Coronary artery (tissue), 2 donors: ENCODE measurements around the gene GSK3A.

Experiments
- DNase-seq: peaks from one replicate; pipeline ENCODE4 v3.0.0-alpha.2; 2017; ENCODE audit warnings: low spot score
- H3K27ac ChIP-seq, 2 donors: fragments of 200-600 bp; sonication (generic); one replicate each; pipeline ENCODE4 v1.5.1; 2016 to 2019
- H3K4me3 ChIP-seq: fragments of 200-600 bp; sonication (generic); 2 replicates; pipeline ENCODE4 v1.5.1; 2016; ENCODE audit warnings: mild to moderate bottlenecking, moderate library complexity
- TF ChIP-seq, protein P1 (sequence below): fragments of 200-600 bp; sonication (generic); IDR thresholded peaks from one replicate; pipeline ENCODE4 v1.5.1; 2019; ENCODE audit warnings: antibody characterized with exemption

The GSK3A gene

DNA sequence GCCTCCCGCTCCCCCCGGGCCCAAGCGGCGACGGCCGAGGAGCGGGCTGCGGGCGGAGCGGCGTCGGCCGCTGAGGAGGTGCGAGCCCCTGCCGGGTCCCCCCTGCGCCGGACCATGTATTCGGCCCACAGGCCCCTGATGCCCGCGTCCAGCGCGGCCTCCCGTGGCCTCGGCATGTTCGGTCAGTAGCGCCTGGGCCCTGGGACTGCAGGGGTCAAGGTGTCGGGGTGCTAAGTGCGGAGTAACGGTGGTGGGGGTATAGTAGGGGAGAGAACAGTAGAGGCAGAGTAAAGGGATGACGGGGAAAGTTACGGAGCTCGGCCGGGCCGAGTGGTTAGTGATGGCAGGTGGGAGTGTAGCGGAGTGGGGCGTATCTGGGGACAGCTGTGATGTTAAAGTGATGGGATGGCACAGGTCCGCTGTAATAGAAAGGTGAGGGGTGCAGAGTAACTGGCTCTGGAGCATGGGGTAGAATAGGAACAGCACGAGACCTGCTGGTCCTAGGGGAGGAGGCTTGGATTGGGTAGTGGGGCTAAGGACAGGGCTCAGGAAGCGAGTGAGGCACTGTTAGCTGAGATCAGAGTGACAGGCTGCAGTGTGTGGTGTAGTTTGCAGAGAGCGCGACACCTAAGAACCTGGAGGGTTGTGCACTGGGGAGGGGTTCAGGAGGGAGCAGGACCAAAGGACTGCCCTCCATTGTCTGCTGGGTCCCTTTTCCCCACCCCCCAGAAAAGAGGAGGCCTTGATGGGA is 42.4 kb upstream of the GSK3A start:
- TF ChIP-seq, protein P1, sequence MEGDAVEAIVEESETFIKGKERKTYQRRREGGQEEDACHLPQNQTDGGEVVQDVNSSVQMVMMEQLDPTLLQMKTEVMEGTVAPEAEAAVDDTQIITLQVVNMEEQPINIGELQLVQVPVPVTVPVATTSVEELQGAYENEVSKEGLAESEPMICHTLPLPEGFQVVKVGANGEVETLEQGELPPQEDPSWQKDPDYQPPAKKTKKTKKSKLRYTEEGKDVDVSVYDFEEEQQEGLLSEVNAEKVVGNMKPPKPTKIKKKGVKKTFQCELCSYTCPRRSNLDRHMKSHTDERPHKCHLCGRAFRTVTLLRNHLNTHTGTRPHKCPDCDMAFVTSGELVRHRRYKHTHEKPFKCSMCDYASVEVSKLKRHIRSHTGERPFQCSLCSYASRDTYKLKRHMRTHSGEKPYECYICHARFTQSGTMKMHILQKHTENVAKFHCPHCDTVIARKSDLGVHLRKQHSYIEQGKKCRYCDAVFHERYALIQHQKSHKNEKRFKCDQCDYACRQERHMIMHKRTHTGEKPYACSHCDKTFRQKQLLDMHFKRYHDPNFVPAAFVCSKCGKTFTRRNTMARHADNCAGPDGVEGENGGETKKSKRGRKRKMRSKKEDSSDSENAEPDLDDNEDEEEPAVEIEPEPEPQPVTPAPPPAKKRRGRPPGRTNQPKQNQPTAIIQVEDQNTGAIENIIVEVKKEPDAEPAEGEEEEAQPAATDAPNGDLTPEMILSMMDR, result no peak
- Histone ChIP-seq H3K4me3 (peak overlapping the region; percentile 93), H3K27ac (peak overlapping the region; percentile 70 to 100)
- DNase-seq, result peak; percentile 82

DNA sequence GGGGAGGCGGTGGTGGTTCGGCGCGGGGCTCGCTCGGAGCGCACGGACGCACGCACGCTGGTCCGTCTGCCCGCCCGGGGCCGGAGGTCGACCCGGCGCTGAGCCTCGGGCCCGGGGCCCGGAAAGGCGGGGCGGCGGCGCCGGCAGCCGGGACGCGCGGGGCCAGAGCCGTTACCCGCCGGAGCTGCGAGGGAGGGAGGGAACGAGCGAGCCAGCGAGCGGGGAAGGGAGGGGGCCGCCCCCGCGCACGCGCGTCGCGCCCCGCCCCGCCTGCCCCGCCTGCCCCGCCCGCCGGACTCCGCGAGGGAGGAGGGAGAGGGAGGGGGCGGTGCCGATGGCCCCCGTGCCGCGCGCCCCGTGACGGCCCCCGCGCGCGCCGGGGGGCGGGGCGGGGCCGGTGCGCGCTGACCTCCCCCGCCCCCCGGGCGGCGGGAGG is 41.7 kb upstream of the GSK3A start:
- Histone ChIP-seq H3K27ac (peak overlapping the region; percentile 98 to 100), H3K4me3 (peak overlapping the region; percentile 93)
- peak; percentile 90 for DNase-seq
- TF ChIP-seq, protein P1, result no peak

DNA sequence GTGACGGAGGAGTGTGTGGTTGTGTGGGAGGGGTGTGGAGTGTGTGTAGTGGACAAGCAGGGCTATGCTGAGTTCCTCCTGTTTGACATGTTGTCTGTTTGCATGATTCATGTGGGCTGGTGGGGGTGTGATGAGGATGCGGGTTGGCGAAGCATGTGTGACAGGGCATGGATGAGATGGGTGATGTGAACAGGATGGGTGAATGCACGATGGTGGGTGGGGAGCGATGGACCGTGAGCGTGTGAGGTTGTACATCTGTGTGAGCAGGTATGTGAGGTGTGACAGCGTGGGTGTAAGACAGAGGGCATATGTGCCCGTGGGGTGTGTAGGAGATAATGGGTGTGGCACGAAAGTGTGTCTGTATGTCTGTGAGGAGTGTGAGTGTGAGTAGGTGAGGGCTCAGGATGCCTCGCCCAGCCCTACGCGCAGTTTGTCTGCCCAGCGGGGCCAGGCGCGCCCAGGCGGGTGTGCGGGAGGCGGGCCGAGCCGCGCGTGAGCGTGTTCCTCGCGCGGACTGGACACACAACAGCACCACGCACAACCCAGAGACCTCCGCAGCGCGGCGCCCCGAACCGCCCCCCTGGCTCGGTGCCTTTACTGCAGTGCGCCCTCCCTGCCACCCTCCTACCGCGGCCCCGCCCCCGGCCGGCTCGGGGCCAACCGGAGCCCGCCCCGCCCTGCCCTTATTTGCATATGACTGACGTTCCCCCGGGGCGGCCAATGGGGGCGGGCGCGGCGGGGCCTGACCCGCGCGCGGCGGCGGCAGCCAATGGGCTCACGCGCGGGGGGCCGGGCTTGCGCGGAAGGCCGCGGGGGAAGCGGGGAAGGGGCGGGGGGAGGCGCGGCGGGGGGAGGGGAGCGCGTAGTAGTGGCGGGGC is 41.0 kb upstream of the GSK3A start:
- TF ChIP-seq, protein P1, result no peak
- peak; percentile 97 for DNase-seq
- H3K4me3 ChIP-seq, result peak overlapping the region; percentile 93
- H3K27ac ChIP-seq, result peak overlapping the region; percentile 98 to 100

DNA sequence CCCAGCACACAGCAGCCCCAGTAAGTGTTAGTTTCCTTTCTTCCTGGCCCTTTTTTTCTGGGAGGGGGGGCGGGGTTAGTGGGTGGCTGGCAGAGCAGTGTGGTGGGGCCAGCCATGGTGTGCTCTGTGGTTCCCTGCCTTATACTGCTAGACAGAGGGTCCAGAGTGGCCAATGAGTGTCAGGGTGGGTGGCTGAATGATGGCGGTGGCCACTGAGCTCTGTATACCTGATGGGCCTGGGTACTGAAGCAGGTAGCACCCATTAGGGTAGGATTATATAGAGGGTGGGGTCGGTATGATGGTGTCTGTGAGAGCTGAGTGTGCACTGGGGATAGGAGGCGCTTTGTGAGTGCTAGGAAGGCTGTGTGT is 40.4 kb upstream of the GSK3A start:
- TF ChIP-seq, protein P1, result no peak
- H3K27ac ChIP-seq, result peak overlapping the region; percentile 98 to 100
- H3K4me3 ChIP-seq, result peak overlapping the region; percentile 93
- DNase-seq, result peak; percentile 75

DNA sequence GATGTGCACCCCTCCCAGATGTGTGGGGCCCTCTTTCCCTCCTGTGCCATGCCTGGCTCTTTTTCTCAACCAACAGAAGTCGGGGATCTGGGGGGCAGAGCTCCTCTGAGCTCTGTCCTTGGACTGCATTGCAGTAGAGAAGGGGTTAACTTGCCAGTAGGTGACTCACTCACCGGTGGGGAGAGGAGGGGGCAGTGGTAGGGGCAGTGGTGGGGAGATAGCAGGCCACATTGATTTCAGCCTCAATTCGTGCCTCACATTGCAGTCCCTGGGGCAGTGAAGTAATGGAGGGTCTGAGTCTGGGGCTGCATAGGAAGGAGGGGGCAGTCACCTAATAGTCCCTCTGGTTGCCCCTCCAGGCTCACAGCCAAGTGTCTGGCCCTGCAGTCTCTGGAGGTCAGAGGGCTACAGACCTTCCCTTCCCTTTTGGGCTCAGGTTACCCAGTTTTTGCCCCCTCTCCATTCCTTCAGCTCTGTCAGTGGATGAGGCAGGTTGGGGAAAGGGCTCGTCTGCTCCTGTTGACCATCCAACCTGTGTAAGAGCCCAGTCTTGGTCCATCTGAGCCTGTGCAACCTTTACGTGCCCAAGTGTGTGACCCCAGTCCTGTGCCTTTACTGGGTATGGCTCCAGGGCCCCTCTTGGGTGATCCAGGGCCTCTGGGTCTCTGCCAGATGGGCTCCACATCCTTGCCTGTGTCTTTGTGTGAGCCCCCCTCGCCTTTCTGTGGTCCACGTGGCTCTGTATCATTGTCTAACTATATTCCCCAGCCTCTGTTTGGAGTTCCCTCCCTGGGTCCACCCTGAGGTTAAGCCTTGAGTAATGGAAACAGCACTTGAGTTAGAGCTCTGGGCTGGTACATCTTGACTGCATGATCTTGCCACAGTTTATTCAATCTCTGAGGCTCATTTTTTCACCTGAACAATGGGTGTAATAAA is 39.7 kb upstream of the GSK3A start:
- peak overlapping the region; percentile 97 for H3K4me3 ChIP-seq
- TF ChIP-seq, protein P1, result no peak
- peak; percentile 73 for DNase-seq

DNA sequence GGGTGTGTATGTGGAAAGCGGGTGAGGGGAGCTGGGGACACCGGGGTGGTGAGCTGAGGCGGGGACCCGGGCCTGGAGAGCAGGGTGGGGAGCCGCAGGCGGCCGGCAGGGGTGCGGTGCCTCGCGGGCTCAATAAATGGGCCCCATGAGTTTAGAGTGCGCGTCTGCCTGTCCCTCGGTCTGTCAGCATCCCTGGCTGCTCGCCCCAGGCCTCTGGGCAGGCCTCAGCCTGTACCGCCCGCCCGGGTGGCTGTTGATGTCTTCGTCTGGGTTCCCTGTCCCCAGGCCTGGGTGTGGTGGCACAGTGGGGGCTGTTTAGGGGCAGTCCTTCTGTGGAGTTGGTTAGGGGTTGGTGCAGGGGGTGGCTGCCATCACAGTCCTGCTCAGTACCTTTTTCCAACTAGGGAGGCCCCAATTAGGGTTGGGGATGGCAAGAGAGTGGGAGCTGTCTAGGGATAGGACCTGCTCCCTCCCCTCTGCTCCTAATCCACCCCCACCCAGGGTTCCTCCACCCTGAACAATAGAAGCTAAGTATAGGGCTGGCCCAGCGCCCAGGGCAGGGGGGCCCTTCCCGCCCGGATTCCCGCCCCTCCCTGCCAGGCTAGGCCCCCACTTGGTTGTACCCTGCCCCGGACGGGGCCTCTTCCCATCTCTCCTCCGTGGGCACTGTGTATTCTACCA is 38.9 kb upstream of the GSK3A start:
- H3K4me3 ChIP-seq, result peak overlapping the region; percentile 97
- DNase-seq, result peak; percentile 87
- H3K27ac ChIP-seq, result peak overlapping the region; percentile 98 to 100
- TF ChIP-seq, protein P1, result no peak

More for the DNA sequence above, 39.7 kb upstream of the GSK3A start:
- peak overlapping the region; percentile 98 to 100 for H3K27ac ChIP-seq
